GM21528 (cell line): ENCODE results near the gene ISOC1.

Experiments
- ATAC-seq: cut with Tn5 transposase; IDR thresholded peaks from one replicate; pipeline ENCODE4 v1.9.1; 2021; ENCODE audit warnings: mild to moderate bottlenecking, moderate library complexity; ENCODE audit not compliant: unreplicated experiment, low FRiP score

ISOC1 gene

GRCh38 chr5:129094087-129094923, at the start of gene ISOC1:
ISOC1 (plus strand) TSS chr5:129094749; CDS start chr5:129094767, 18 bp downstream.
- ATAC-seq = peak; percentile 93

- no peak for ATAC-seq
Measured at GRCh38 chr5:129046151-129046550, 48.4 kb upstream of the ISOC1 start.

GRCh38 chr5:129048509-129048908, 46.0 kb upstream of the ISOC1 start:
- no peak for ATAC-seq

- ATAC-seq = no peak
Measured at GRCh38 chr5:129049126-129049799, 45.3 kb upstream of the ISOC1 start.

GRCh38 chr5:129051283-129051682, 43.3 kb upstream of the ISOC1 start:
- ATAC-seq = no peak

- ATAC-seq = no peak
Measured at GRCh38 chr5:129053438-129053837, 41.1 kb upstream of the ISOC1 start.

GRCh38 chr5:129057329-129057728, 37.2 kb upstream of the ISOC1 start:
- no peak for ATAC-seq

GRCh38 chr5:129061849-129062248, 32.7 kb upstream of the ISOC1 start:
- no peak for ATAC-seq

- ATAC-seq = no peak
Measured at GRCh38 chr5:129063483-129064113, 31.0 kb upstream of the ISOC1 start.

- no peak for ATAC-seq
Measured at GRCh38 chr5:129065721-129066120, 28.8 kb upstream of the ISOC1 start.

GRCh38 chr5:129067745-129068144, 26.8 kb upstream of the ISOC1 start:
- no peak for ATAC-seq

- ATAC-seq = peak; percentile 79
Measured at GRCh38 chr5:129069292-129069691, 25.3 kb upstream of the ISOC1 start.

- ATAC-seq = no peak
Measured at GRCh38 chr5:129073111-129073510, 21.4 kb upstream of the ISOC1 start.

- no peak for ATAC-seq
Measured at GRCh38 chr5:129074903-129075302, 19.6 kb upstream of the ISOC1 start.

GRCh38 chr5:129077433-129078075, 17.0 kb upstream of the ISOC1 start:
- no peak for ATAC-seq

GRCh38 chr5:129078247-129078646, 16.3 kb upstream of the ISOC1 start:
- ATAC-seq = no peak

- ATAC-seq = no peak
Measured at GRCh38 chr5:129078660-129079059, 15.9 kb upstream of the ISOC1 start.

- ATAC-seq = no peak
Measured at GRCh38 chr5:129079496-129079895, 15.1 kb upstream of the ISOC1 start.

- no peak for ATAC-seq
Measured at GRCh38 chr5:129080766-129081165, 13.8 kb upstream of the ISOC1 start.

- no peak for ATAC-seq
Measured at GRCh38 chr5:129082225-129083136, 12.1 kb upstream of the ISOC1 start.
